ENCODE measurements around the gene REC8. TPM values are rescaled to one million over a fixed set of nuclear protein-coding genes. Genes with fewer than 3 reads are reported as not detected.
A peak's percentile ranks its signal among the peaks of the same experiment; 100 is the strongest.

Gene REC8
- total and polyA plus RNA-seq, 2 of the 13 experiments (the other 11 are each of a cell fraction or from before 2014, with no cell fraction given), result 3.4 to 14.7 TPM

- TF ChIP-seq, protein P1, sequence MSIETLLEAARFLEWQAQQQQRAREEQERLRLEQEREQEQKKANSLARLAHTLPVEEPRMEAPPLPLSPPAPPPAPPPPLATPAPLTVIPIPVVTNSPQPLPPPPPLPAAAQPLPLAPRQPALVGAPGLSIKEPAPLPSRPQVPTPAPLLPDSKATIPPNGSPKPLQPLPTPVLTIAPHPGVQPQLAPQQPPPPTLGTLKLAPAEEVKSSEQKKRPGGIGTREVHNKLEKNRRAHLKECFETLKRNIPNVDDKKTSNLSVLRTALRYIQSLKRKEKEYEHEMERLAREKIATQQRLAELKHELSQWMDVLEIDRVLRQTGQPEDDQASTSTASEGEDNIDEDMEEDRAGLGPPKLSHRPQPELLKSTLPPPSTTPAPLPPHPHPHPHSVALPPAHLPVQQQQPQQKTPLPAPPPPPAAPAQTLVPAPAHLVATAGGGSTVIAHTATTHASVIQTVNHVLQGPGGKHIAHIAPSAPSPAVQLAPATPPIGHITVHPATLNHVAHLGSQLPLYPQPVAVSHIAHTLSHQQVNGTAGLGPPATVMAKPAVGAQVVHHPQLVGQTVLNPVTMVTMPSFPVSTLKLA (IDR thresholded peaks at IDR 0.05), result peak; percentile 67
- no peak; the same call in 1 of the 2 replicates for TF ChIP-seq IRX3 (CRISPR knock-in tag; IDR thresholded peaks at IDR 0.05; ENCODE audit: borderline replicate concordance, low read depth)
- peak; percentile 14; the same call in 1 of the 2 replicates for TF ChIP-seq NFKBIZ (CRISPR knock-in tag; IDR thresholded peaks at IDR 0.05)
- TF ChIP-seq, protein P2, sequence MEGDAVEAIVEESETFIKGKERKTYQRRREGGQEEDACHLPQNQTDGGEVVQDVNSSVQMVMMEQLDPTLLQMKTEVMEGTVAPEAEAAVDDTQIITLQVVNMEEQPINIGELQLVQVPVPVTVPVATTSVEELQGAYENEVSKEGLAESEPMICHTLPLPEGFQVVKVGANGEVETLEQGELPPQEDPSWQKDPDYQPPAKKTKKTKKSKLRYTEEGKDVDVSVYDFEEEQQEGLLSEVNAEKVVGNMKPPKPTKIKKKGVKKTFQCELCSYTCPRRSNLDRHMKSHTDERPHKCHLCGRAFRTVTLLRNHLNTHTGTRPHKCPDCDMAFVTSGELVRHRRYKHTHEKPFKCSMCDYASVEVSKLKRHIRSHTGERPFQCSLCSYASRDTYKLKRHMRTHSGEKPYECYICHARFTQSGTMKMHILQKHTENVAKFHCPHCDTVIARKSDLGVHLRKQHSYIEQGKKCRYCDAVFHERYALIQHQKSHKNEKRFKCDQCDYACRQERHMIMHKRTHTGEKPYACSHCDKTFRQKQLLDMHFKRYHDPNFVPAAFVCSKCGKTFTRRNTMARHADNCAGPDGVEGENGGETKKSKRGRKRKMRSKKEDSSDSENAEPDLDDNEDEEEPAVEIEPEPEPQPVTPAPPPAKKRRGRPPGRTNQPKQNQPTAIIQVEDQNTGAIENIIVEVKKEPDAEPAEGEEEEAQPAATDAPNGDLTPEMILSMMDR (CRISPR knock-in tag; IDR thresholded peaks at IDR 0.05), result peak; percentile 47
- TF ChIP-seq ZNF839 (CRISPR knock-in tag; IDR thresholded peaks at IDR 0.05; ENCODE audit: borderline replicate concordance), result no peak; the same call in 1 of the 2 replicates
- TF ChIP-seq CAMTA2 (CRISPR knock-in tag; IDR thresholded peaks at IDR 0.05; ENCODE audit: borderline replicate concordance), result peak; percentile 10; the same call in 1 of the 2 replicates
- peak; percentile 82; the same call in 1 of the 2 replicates for TF ChIP-seq NCOR1 (IDR thresholded peaks at IDR 0.05; ENCODE audit: borderline replicate concordance, low read length)
- no peak for TF ChIP-seq FOXM1 (CRISPR knock-in tag; IDR thresholded peaks at IDR 0.05)
- no peak for TF ChIP-seq SP140L (CRISPR knock-in tag; IDR thresholded peaks at IDR 0.05; ENCODE audit: borderline replicate concordance)
- TF ChIP-seq TGIF2 (CRISPR knock-in tag; IDR thresholded peaks at IDR 0.05), result no peak
- TF ChIP-seq PCBP1 (IDR thresholded peaks at IDR 0.05; ENCODE audit: borderline replicate concordance, low read depth, low read length), result no peak
- TF ChIP-seq ZNF709 (CRISPR knock-in tag; IDR thresholded peaks at IDR 0.05), result no peak
- TF ChIP-seq, protein P3, sequence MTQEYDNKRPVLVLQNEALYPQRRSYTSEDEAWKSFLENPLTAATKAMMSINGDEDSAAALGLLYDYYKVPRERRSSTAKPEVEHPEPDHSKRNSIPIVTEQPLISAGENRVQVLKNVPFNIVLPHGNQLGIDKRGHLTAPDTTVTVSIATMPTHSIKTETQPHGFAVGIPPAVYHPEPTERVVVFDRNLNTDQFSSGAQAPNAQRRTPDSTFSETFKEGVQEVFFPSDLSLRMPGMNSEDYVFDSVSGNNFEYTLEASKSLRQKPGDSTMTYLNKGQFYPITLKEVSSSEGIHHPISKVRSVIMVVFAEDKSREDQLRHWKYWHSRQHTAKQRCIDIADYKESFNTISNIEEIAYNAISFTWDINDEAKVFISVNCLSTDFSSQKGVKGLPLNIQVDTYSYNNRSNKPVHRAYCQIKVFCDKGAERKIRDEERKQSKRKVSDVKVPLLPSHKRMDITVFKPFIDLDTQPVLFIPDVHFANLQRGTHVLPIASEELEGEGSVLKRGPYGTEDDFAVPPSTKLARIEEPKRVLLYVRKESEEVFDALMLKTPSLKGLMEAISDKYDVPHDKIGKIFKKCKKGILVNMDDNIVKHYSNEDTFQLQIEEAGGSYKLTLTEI (CRISPR knock-in tag; conservative IDR thresholded peaks at IDR 0.05), result no peak
- TF ChIP-seq ZNF234 (CRISPR knock-in tag; conservative IDR thresholded peaks at IDR 0.05), result no peak
- TF ChIP-seq ZNF441 (CRISPR knock-in tag; IDR thresholded peaks at IDR 0.05; ENCODE audit: borderline replicate concordance), result peak; percentile 85
- TF ChIP-seq PHF8 (CRISPR knock-in tag; IDR thresholded peaks at IDR 0.05), result peak; percentile 72; the same call in 1 of the 2 replicates
- TF ChIP-seq CERS6 (CRISPR knock-in tag; IDR thresholded peaks at IDR 0.05), result no peak
- TF ChIP-seq ZNF629 (CRISPR knock-in tag; conservative IDR thresholded peaks at IDR 0.05), result no peak
- TF ChIP-seq ZFP1 (CRISPR knock-in tag; IDR thresholded peaks at IDR 0.05), result no peak; the same call in 1 of the 2 replicates
- peak; percentile 83; the same call in 1 of the 2 replicates for TF ChIP-seq ZNF274 (CRISPR knock-in tag; IDR thresholded peaks at IDR 0.05)
- TF ChIP-seq ZNF780A (CRISPR knock-in tag; IDR thresholded peaks at IDR 0.05), result no peak
- 0 out of 2 replicates have a peak, but pooled peaks have one; percentile 42 for TF ChIP-seq RELA (CRISPR knock-in tag; IDR thresholded peaks at IDR 0.05)
- TF ChIP-seq PHF5A (CRISPR knock-in tag; IDR thresholded peaks at IDR 0.05; ENCODE audit: low read depth, unreplicated experiment), result peak; percentile 91
Measured at GRCh38 chr14:24146453-24146977, 25.4 kb upstream of the REC8 start, which contains the start of gene PSME2 (continued).

All from HepG2 (cell line).